Measurements from ENCODE around the gene OR6C1. TPM values are rescaled to one million over a fixed set of nuclear protein-coding genes. Genes with fewer than 3 reads are reported as not detected.

Gene OR6C1
- total RNA-seq = not detected in 2 replicates

GRCh38 chr12:55314043-55314442 is at the start of gene OR6C1:
Gene OR6C1 (plus strand): TSS chr12:55314343. CDS start chr12:55320600, 6,257 bp downstream.

GRCh38 chr12:55296469-55296868 is 17.7 kb upstream of the OR6C1 start, which contains the start of gene OR6C6:
Gene OR6C6 (minus strand): TSS chr12:55296569. CDS start chr12:55295232, 1,337 bp downstream.

GRCh38 chr12:55330446-55330845 is 16.3 kb downstream of the OR6C1 start, which contains the start of gene OR6C3:
Gene OR6C3 (plus strand): TSS chr12:55330746. CDS start chr12:55331701, 955 bp downstream.

GRCh38 chr12:55362675-55363074 is 48.5 kb downstream of the OR6C1 start, which contains the start of gene OR6C75:
Gene OR6C75 (plus strand): TSS chr12:55362975. CDS start chr12:55365111, 2,136 bp downstream.

Other genes with a start within 250 kb of the OR6C1 start
- gene OR9K2, start 187.9 kb upstream of the OR6C1 start, total RNA-seq = not detected in 2 replicates
- not detected in 2 replicates for gene OR10A7, start 93.3 kb upstream of the OR6C1 start, total RNA-seq
- not detected in 2 replicates for gene OR6C74, start 69.7 kb upstream of the OR6C1 start, total RNA-seq
- gene OR6C6, start 17.8 kb upstream of the OR6C1 start, total RNA-seq = not detected in 2 replicates
- gene OR6C3, start 16.4 kb downstream of the OR6C1 start, total RNA-seq = not detected in 2 replicates
- not detected in 2 replicates for gene OR6C75, start 48.6 kb downstream of the OR6C1 start, total RNA-seq
- not detected in 2 replicates for gene OR6C65, start 86.2 kb downstream of the OR6C1 start, total RNA-seq
- gene OR6C76, start 111.9 kb downstream of the OR6C1 start, total RNA-seq = not detected in 2 replicates
- gene OR6C2, start 129.7 kb downstream of the OR6C1 start, total RNA-seq = not detected in 2 replicates
- not detected in 2 replicates for gene OR6C70, start 155.8 kb downstream of the OR6C1 start, total RNA-seq
- not detected in 2 replicates for gene OR6C68, start 178.0 kb downstream of the OR6C1 start, total RNA-seq
- not detected in 2 replicates for gene OR6C4, start 235.3 kb downstream of the OR6C1 start, total RNA-seq

Measured in pericardium fibroblast (primary cell).